Duodenal mucosa (tissue), 2 donors: ENCODE data around the gene SPSB4.

Source experiments
- H3K27ac ChIP-seq: one replicate; pipeline ENCODE4 v1.7.0; 2013; ENCODE audit warnings: low read depth, low read length
- H3K27me3 ChIP-seq, 2 donors: one replicate each; pipeline ENCODE4 v1.7.0; 2013; ENCODE audit warnings: low read length in 2 of 2, control low read depth in 1 of 2; ENCODE audit not compliant: insufficient read depth in 2 of 2, control insufficient read depth in 1 of 2
- H3K36me3 ChIP-seq, 2 donors: one replicate each; pipeline ENCODE4 v1.7.0; 2013; ENCODE audit warnings: low read length in 2 of 2, control low read depth in 1 of 2; ENCODE audit not compliant: insufficient read depth in 2 of 2, control insufficient read depth in 1 of 2
- H3K4me1 ChIP-seq, 2 donors: one replicate each; pipeline ENCODE4 v1.7.0; 2013; ENCODE audit warnings: low read length in 2 of 2, control low read depth in 1 of 2; ENCODE audit not compliant: insufficient read depth in 2 of 2, control insufficient read depth in 1 of 2
- H3K4me3 ChIP-seq, 2 donors: one replicate each; pipeline ENCODE4 v1.7.0; 2013; ENCODE audit warnings: low read length in 2 of 2, low read depth in 1 of 2
- H3K9ac ChIP-seq, 2 donors: one replicate each; pipeline ENCODE4 v1.7.0; 2013; ENCODE audit warnings: low read length in 2 of 2, low read depth in 1 of 2
- H3K9me3 ChIP-seq, 2 donors: one replicate each; pipeline ENCODE4 v1.7.0; 2013; ENCODE audit warnings: low read length in 2 of 2, control low read depth in 1 of 2; ENCODE audit not compliant: control insufficient read depth in 1 of 2

Gene SPSB4

DNA sequence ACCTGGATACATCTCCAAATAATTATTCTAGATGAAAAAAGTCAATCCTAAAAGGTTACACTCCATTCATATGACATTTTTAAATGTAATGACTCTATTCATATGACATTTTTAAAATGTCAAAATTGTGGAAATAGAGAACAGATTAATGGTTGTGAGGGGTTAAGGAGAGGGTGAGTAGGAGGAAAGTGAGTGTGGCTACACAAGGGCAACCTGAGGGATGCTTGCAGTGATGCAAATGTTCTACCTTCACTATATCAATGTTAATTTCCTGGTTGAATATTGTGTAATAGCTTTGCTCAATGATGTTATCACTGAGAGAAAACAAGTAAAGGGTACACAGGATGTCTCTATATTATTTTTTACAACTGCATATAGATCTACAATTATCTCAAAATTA lies 125.6 kb downstream of the SPSB4 start:
- Histone ChIP-seq H3K9ac (no peak overlapping the region), H3K27me3 (no peaks in the 10 kb centered on the region), H3K27ac (no peak overlapping the region)

DNA sequence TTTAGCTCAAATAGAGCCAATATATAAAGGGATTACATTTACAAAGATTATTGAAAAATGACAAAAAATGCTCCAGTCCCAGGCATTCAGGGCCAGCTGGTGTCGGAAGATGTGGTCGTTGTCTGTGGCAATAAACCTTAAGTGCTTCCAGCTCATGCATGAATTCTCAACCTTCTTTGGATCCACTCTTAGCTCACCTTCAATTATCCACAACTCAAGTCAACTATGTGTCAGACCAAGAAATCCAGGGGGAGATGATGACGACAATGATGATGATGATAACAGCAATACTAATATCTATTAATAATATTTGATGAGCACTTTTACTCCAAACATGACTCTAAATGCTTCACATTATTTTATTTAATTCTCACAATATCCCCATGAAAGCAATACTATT lies 126.9 kb downstream of the SPSB4 start:
- Histone ChIP-seq H3K36me3 (no peaks in the 10 kb centered on the region), H3K9me3 (no peaks in the 10 kb centered on the region), H3K4me3 (no peak overlapping the region), H3K27me3 (no peaks in the 10 kb centered on the region), H3K4me1 (no peaks in the 10 kb centered on the region), H3K27ac (no peak overlapping the region), H3K9ac (no peak overlapping the region)

More for the DNA sequence above, 125.6 kb downstream of the SPSB4 start:
- H3K9me3 ChIP-seq: no peaks in the 10 kb centered on the region
- H3K4me1 ChIP-seq: no peaks in the 10 kb centered on the region
- no peak overlapping the region for H3K4me3 ChIP-seq
- no peaks in the 10 kb centered on the region for H3K36me3 ChIP-seq

DNA sequence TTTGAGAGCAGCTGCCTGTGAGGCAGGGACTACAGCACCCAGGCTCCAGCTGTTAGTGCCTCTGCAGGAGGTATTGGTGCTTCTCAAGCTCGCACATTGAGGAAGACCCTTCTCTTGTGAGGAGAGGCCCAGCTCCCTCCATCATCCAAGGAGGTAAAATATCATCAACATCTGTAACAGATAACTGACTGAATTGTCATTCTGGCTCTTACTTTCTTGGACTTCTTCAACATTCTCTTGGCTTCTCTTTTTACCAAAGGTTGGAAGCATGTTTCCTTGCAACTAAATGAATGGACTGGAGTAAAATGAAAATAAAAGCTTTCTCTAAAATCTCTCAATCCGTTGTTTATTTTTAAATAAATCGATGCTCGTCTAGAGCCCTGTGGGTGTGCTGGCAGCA lies 127.4 kb downstream of the SPSB4 start:
- no peaks in the 10 kb centered on the region for H3K4me1 ChIP-seq
- no peaks in the 10 kb centered on the region for H3K27me3 ChIP-seq
- H3K27ac ChIP-seq: no peak overlapping the region
- H3K36me3 ChIP-seq: no peaks in the 10 kb centered on the region
- no peaks in the 10 kb centered on the region for H3K9me3 ChIP-seq
- H3K4me3 ChIP-seq: no peak overlapping the region
- no peak overlapping the region for H3K9ac ChIP-seq

DNA sequence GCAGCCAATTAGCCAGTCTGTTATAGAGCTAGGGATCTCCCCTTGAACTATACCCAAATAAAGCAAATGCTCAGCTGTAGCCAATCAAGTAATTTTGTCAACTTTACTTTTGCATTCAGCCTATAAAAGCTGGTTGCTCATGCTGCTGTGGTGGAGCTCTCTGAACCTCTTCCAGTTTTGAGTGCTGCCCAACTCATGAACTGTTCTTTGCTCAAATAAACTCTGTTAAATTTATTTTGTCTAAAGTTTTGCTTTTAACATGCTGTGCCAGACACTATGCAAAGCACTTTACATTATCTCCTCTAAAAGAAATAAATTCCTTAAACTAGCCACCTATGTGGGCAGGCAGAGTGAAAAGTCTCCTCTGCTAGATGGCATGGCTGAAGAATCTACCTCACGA lies 128.8 kb downstream of the SPSB4 start:
- Histone ChIP-seq H3K4me3 (no peak overlapping the region), H3K9me3 (no peaks in the 10 kb centered on the region), H3K4me1 (no peaks in the 10 kb centered on the region), H3K27ac (no peak overlapping the region), H3K27me3 (no peaks in the 10 kb centered on the region), H3K9ac (no peak overlapping the region), H3K36me3 (no peaks in the 10 kb centered on the region)

DNA sequence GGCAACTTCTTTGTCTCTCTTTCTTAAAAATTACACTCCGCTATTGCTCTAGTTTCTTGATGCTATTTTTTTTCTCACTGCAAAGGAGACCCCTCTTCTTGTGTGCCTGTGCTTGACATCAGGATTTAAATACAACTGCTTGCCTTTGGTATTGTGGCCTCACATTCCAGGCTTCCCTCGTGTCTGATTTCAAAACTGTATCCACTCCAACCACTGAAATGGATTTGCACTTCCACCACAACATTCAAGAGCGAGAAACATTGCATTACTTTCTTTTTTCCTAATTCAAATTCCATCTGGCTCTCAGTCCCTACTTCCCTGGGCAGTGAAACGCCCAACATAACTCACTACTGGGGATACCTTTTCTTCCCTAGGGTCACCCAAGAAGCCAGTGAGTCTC lies 130.0 kb downstream of the SPSB4 start:
- H3K27ac ChIP-seq: no peak overlapping the region
- H3K36me3 ChIP-seq: no peaks in the 10 kb centered on the region
- H3K4me3 ChIP-seq: no peak overlapping the region
- H3K27me3 ChIP-seq: no peaks in the 10 kb centered on the region
- no peak overlapping the region for H3K9ac ChIP-seq
- H3K9me3 ChIP-seq: no peaks in the 10 kb centered on the region
- no peaks in the 10 kb centered on the region for H3K4me1 ChIP-seq

DNA sequence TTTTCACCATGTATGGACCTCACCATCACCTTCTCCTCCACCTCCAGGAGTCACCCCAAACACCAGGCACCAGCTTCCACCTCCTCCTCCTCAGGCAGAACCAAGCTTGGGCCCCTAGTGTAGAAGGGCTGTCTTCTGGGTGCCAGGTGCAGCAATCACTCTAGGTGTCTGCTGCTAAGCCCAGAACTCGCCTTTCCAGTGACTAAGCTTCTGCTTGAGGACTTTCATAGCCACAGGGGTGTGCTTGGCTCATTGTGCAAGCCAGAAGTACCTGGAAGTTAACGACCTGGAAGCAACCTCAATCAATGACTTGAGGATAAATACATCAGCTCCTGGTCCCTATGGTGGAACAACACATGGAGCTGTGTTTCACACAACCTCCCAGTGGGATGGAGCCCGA lies 130.7 kb downstream of the SPSB4 start:
- Histone ChIP-seq H3K27ac (no peak overlapping the region), H3K9ac (no peak overlapping the region), H3K4me3 (no peak overlapping the region), H3K36me3 (no peaks in the 10 kb centered on the region), H3K27me3 (no peaks in the 10 kb centered on the region), H3K4me1 (no peaks in the 10 kb centered on the region), H3K9me3 (no peaks in the 10 kb centered on the region)

DNA sequence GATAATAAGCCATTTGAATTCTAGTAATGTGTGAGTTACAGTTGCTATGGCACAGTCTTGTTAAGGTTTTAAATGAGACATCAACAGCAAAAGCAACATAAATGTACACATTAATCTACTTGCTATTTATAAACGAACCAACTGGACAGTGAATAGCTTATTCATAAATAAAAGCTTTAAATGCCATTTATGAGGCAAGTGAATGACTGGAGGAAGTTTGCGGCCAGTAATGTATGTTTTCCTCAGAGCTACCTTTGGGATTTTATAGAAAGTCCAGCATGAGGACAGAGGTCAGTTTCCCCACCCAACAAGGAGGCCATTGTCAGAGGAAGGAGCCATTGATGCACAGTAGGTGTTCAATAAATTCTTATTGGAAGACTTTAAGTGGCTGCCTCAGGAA lies 132.5 kb downstream of the SPSB4 start:
- no peaks in the 10 kb centered on the region for H3K9me3 ChIP-seq
- no peaks in the 10 kb centered on the region for H3K4me1 ChIP-seq
- no peaks in the 10 kb centered on the region for H3K27me3 ChIP-seq
- no peak overlapping the region for H3K27ac ChIP-seq
- H3K36me3 ChIP-seq: no peaks in the 10 kb centered on the region
- H3K9ac ChIP-seq: no peak overlapping the region
- H3K4me3 ChIP-seq: no peak overlapping the region

DNA sequence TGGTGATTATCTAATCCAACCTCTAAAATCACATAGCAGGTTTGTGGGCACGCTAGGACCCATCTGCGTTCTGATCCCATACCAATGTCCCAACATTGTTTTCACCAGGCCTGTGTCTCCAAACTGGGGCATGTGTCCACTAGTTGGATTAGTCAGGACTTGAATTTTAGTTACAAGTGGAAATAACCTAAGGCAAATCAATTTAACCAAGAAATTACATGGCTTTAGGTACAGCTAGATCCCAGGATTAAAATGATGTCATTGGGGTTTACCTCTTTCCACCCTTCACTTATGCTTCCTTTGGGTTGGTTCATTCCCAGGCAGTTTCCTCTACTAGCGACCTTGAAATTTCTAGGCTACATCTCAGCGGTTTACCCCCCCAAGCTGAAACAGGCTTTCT lies 133.3 kb downstream of the SPSB4 start:
- Histone ChIP-seq H3K4me1 (no peaks in the 10 kb centered on the region), H3K36me3 (no peaks in the 10 kb centered on the region), H3K9ac (no peak overlapping the region)

DNA sequence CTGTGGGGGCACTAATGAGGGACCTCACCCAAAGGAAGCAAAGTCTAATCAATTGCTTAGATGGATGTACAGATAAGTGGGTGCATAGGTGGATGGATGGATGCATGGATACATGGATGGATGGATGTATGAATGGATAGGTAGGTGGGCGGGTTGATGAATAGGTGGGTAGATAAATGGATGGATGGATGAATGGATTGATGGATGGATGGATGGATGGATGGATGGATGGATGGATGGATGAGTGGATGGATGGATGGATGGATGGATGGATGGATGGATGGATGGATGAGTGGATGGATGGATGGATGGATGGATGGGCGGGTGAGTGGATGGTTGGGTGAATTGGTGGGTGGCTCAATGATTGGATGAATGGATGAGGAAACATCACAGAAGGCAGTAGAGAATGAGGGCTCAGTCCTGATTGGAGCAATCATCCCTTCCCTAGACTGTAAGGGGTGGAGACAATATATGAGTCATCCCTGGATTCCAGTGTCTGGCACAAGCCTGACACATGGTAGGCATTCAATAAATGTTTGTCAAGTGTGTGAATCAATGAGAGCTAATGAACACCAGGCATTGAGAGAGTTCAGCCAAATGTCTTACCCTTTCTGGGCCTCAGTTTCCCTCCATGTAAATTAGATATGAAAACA lies 140.1 kb downstream of the SPSB4 start:
- Histone ChIP-seq H3K9ac (no peak overlapping the region), H3K4me3 (no peak overlapping the region), H3K4me1 (no peaks in the 10 kb centered on the region), H3K36me3 (no peaks in the 10 kb centered on the region), H3K27ac (no peak overlapping the region), H3K9me3 (no peaks in the 10 kb centered on the region), H3K27me3 (peaks cover 5 to 13% of the 10 kb centered on the region in 2 donors)

More for the DNA sequence above, 133.3 kb downstream of the SPSB4 start:
- no peak overlapping the region for H3K4me3 ChIP-seq
- H3K9me3 ChIP-seq: no peaks in the 10 kb centered on the region
- H3K27me3 ChIP-seq: no peaks in the 10 kb centered on the region
- no peak overlapping the region for H3K27ac ChIP-seq

DNA sequence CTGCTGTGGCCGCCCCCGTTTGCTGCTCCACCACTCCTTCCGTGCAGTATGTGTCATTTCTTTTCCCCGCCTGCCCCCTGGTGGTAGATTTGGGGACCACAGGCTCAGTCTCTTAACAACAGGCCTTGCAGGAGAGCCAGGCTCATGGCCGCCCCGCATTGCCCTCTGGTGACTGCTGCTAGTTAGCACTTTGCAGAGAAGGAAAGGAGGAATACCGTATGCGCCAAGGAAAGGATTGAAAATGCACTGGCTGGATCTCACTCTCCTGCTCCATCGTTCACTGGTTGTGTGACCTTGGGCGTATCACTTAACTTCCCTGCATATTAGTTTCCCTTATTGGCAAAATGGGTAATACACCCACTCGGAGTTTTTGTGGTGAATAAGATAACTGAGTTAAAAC lies 141.2 kb downstream of the SPSB4 start:
- Histone ChIP-seq H3K27me3 (peaks cover 5 to 13% of the 10 kb centered on the region in 2 donors), H3K36me3 (no peaks in the 10 kb centered on the region), H3K4me3 (no peak overlapping the region), H3K4me1 (no peaks in the 10 kb centered on the region), H3K27ac (no peak overlapping the region), H3K9ac (no peak overlapping the region), H3K9me3 (no peaks in the 10 kb centered on the region)
